GM11168 (cell line): ENCODE results near the gene AKT1S1.
"Not testable (repeated sequence)": the region's sequence is repeated elsewhere in the genome, so short reads cannot be mapped to it uniquely, and the experiment has no call there.

Experiments
- in situ Hi-C: fragments of 300-500 bp; cut with MboI; formaldehyde crosslinking; loops from one replicate; pipeline ENCODE4 v1.12.0; 2022; ENCODE audit warnings: low sequenced_read_pairs; ENCODE audit not compliant: unreplicated experiment

Gene AKT1S1

GRCh38 chr19:49877020-49877878 lies at the start of gene AKT1S1, which contains the start of gene TBC1D17:
Gene AKT1S1 (minus strand): TSS chr19:49877355. CDS start chr19:49873295, 4,060 bp downstream.
Gene TBC1D17 (plus strand): TSS chr19:49877702. CDS start chr19:49877724, 22 bp downstream.
- in situ Hi-C loops = no loop called here

GRCh38 chr19:49926515-49926914 lies 49.4 kb upstream of the AKT1S1 start:
- in situ Hi-C loops = no loop called here

- in situ Hi-C loops = no loop called here
Measured at GRCh38 chr19:49925486-49925885, 48.3 kb upstream of the AKT1S1 start.

GRCh38 chr19:49924881-49925210 lies 47.7 kb upstream of the AKT1S1 start:
- in situ Hi-C loops = not testable (repeated sequence)

- in situ Hi-C loops = no loop called here
Measured at GRCh38 chr19:49924004-49924880, 47.1 kb upstream of the AKT1S1 start.

GRCh38 chr19:49923055-49924003 lies 46.2 kb upstream of the AKT1S1 start:
- in situ Hi-C loops = no loop called here

- in situ Hi-C loops = no loop called here
Measured at GRCh38 chr19:49921871-49922795, 45.0 kb upstream of the AKT1S1 start.

- in situ Hi-C loops = no loop called here
Measured at GRCh38 chr19:49920624-49921363, 43.6 kb upstream of the AKT1S1 start.

GRCh38 chr19:49918089-49918488 lies 40.9 kb upstream of the AKT1S1 start:
- in situ Hi-C loops = no loop called here

- in situ Hi-C loops = no loop called here
Measured at GRCh38 chr19:49916839-49917733, 39.9 kb upstream of the AKT1S1 start.

GRCh38 chr19:49915271-49915670 lies 38.1 kb upstream of the AKT1S1 start:
- in situ Hi-C loops = no loop called here

- in situ Hi-C loops = no loop called here
Measured at GRCh38 chr19:49913720-49914119, 36.6 kb upstream of the AKT1S1 start.

- in situ Hi-C loops = no loop called here
Measured at GRCh38 chr19:49912965-49913685, 36.0 kb upstream of the AKT1S1 start.

- in situ Hi-C loops = no loop called here
Measured at GRCh38 chr19:49911381-49912145, 34.4 kb upstream of the AKT1S1 start.

GRCh38 chr19:49910179-49910578 lies 33.0 kb upstream of the AKT1S1 start:
- in situ Hi-C loops = no loop called here
